BLaER1 treated with 17β-estradiol and CSF1 and Interleukin-3, amounts not matched to agents 10 nM and 100 nM (cell line): Measurements from ENCODE around the gene RASA1.

Source experiments
- H3K27ac ChIP-seq, 11 experiments: shearing (Covaris generic); formaldehyde crosslinking; 2 replicates each; pipeline ENCODE4 v1.8.1; 2022
- H3K27me3 ChIP-seq, 11 experiments: shearing (Covaris generic); formaldehyde crosslinking; 2 replicates each; pipeline ENCODE4 v1.8.1; 2022
- H3K36me3 ChIP-seq, 11 experiments: shearing (Covaris generic); formaldehyde crosslinking; 2 replicates each; pipeline ENCODE4 v1.8.1; 2022
- H3K4me1 ChIP-seq, 10 experiments: shearing (Covaris generic); formaldehyde crosslinking; 2 replicates each; pipeline ENCODE4 v1.8.1; 2022
- H3K4me2 ChIP-seq, 11 experiments: shearing (Covaris generic); formaldehyde crosslinking; 2 replicates each; pipeline ENCODE4 v1.8.1; 2022
- H3K4me3 ChIP-seq, 10 experiments: shearing (Covaris generic); formaldehyde crosslinking; 2 replicates each; pipeline ENCODE4 v1.8.1; 2022
- H3K9ac ChIP-seq, 11 experiments: shearing (Covaris generic); formaldehyde crosslinking; 2 replicates each; pipeline ENCODE4 v1.8.1; 2022
- H3K9me3 ChIP-seq, 11 experiments: shearing (Covaris generic); formaldehyde crosslinking; replicated peaks in 1 of 11; 2 replicates each; pipeline ENCODE4 v1.8.1; 2022
- H4K20me1 ChIP-seq, 11 experiments: shearing (Covaris generic); formaldehyde crosslinking; 2 replicates each; pipeline ENCODE4 v1.8.1; 2022
- Cebpa-rat ChIP-seq, 11 experiments: shearing (Covaris generic); IDR thresholded peaks; 2 replicates each; pipeline ENCODE4 v1.8.1; 2022

Gene RASA1

GRCh38 chr5:87430863-87431457, 163.3 kb downstream of the RASA1 start:
- Histone ChIP-seq H4K20me1 (no peaks in the 10 kb centered on the region), H3K27ac (no peak overlapping the region), H3K9me3 (no peaks in the 10 kb centered on the region), H3K36me3 (no peaks in the 10 kb centered on the region), H3K27me3 (no peaks in the 10 kb centered on the region), H3K4me3 (no peak overlapping the region), H3K9ac (no peak overlapping the region), H3K4me1 (no peaks in the 10 kb centered on the region), H3K4me2 (no peak overlapping the region)
- TF ChIP-seq Cebpa-rat (IDR thresholded peaks at IDR 0.05), result no peak

DNA sequence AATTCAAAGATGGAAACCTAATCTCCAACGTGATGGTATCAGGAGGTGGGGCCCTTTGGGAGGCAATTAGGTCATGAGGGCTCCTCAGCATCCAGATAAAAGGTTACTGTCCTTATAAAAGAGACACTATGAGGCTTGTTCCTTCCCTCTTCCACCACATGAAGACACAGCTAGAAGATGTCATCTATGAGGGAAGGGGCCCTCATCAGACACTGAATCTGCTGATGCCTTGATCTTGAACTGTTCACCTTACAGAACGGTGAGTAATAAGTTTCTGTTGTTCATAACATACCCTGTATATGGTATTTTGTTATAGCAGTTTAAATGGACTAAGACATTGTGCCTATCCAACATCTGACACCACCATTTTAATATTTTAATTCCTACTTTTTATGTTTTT, 164.8 kb downstream of the RASA1 start:
- Histone ChIP-seq H3K9ac (no peak overlapping the region), H4K20me1 (no peaks in the 10 kb centered on the region), H3K27ac (no peak overlapping the region), H3K4me2 (no peak overlapping the region), H3K36me3 (no peaks in the 10 kb centered on the region), H3K4me1 (no peaks in the 10 kb centered on the region), H3K27me3 (no peaks in the 10 kb centered on the region), H3K4me3 (no peak overlapping the region), H3K9me3 (no peaks in the 10 kb centered on the region)
- no peak for TF ChIP-seq Cebpa-rat (IDR thresholded peaks at IDR 0.05)

- Histone ChIP-seq H4K20me1 (no peaks in the 10 kb centered on the region), H3K4me3 (no peak overlapping the region), H3K9ac (no peak overlapping the region), H3K4me2 (no peak overlapping the region), H3K9me3 (no peaks in the 10 kb centered on the region), H3K4me1 (no peaks in the 10 kb centered on the region), H3K27ac (no peak overlapping the region), H3K27me3 (no peaks in the 10 kb centered on the region), H3K36me3 (no peaks in the 10 kb centered on the region)
- no peak for TF ChIP-seq Cebpa-rat (IDR thresholded peaks at IDR 0.05)
Observed at GRCh38 chr5:87433945-87434344, 166.3 kb downstream of the RASA1 start.

- Histone ChIP-seq H3K27ac (no peak overlapping the region), H3K4me3 (no peak overlapping the region), H3K4me1 (no peaks in the 10 kb centered on the region), H4K20me1 (no peaks in the 10 kb centered on the region), H3K9ac (no peak overlapping the region), H3K36me3 (no peaks in the 10 kb centered on the region), H3K4me2 (no peak overlapping the region), H3K9me3 (no peaks in the 10 kb centered on the region), H3K27me3 (no peaks in the 10 kb centered on the region)
- TF ChIP-seq Cebpa-rat (IDR thresholded peaks at IDR 0.05), result no peak
Observed at GRCh38 chr5:87434461-87434860, 166.8 kb downstream of the RASA1 start.

DNA sequence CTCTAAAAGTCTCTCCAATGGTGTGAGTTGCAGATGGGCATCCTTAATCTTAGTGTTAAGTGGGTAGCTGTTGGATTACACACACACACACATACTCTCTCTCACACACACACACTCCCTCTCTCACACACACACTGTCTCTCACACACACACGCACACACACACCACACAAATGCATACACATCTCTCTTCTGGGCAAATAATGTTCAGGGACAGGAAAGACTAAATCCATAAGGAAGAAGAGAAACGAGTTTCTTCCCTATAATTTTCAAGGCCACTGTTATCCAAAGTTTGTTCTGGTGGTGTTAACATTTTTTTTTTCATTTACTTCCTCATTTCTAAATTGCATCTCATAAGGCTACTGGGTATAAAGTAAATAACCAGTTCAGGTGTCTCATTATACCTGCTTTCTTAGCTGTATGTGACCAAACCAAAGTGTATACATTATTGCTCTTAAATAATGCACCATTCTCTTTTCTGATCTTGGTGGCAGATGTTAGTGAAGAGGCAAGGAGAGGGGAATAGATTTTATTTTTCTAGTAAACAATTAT, 167.5 kb downstream of the RASA1 start:
- Histone ChIP-seq H3K27ac (no peak overlapping the region), H3K36me3 (no peaks in the 10 kb centered on the region), H3K9me3 (no peaks in the 10 kb centered on the region), H3K4me2 (no peak overlapping the region), H4K20me1 (no peaks in the 10 kb centered on the region), H3K27me3 (no peaks in the 10 kb centered on the region), H3K4me3 (no peak overlapping the region), H3K9ac (no peak overlapping the region), H3K4me1 (no peaks in the 10 kb centered on the region)
- TF ChIP-seq Cebpa-rat (IDR thresholded peaks at IDR 0.05), result no peak

DNA sequence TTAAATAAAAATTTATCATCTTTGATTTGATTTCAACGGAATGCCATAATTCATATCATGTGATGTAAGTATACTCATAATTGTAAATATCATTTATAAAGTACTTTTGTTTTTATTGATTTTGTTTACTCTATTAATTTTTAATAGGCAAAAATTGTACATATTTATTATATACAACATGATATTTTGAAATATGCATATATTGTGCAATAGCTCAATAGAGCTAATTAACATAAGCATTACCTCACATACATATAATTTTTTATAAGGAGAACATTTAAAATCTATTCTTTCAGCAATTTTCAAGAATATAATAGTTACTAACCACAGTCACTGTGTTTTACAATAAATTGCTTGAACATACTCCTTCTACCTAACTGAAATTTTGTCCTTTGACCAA, 170.0 kb downstream of the RASA1 start:
- Histone ChIP-seq H3K4me1 (no peaks in the 10 kb centered on the region), H3K27ac (no peak overlapping the region), H3K4me3 (no peak overlapping the region), H3K9me3 (no peaks in the 10 kb centered on the region), H3K4me2 (no peak overlapping the region), H4K20me1 (no peaks in the 10 kb centered on the region), H3K36me3 (no peaks in the 10 kb centered on the region), H3K27me3 (no peaks in the 10 kb centered on the region; a peak in 1 of 22 replicates), H3K9ac (no peak overlapping the region)
- TF ChIP-seq Cebpa-rat (IDR thresholded peaks at IDR 0.05), result no peak

GRCh38 chr5:87438231-87438630, 170.5 kb downstream of the RASA1 start:
- no peak for TF ChIP-seq Cebpa-rat (IDR thresholded peaks at IDR 0.05)
- no peak overlapping the region for H3K4me2 ChIP-seq
- no peaks in the 10 kb centered on the region for H3K4me1 ChIP-seq
- no peaks in the 10 kb centered on the region for H4K20me1 ChIP-seq
- no peak overlapping the region for H3K27ac ChIP-seq
- no peak overlapping the region for H3K4me3 ChIP-seq
- no peaks in the 10 kb centered on the region for H3K9me3 ChIP-seq
- H3K9ac ChIP-seq, result no peak overlapping the region
- no peaks in the 10 kb centered on the region for H3K36me3 ChIP-seq
- H3K27me3 ChIP-seq, result no peaks in the 10 kb centered on the region; a peak in 1 of 22 replicates
